ENCODE data around the gene AACS. TPM values are rescaled to one million over a fixed set of nuclear protein-coding genes. Genes with fewer than 3 reads are reported as not detected.
"Not testable (repeated sequence)": the region's sequence is repeated elsewhere in the genome, so short reads cannot be mapped to it uniquely, and the experiment has no call there.

The AACS gene
- total RNA-seq, 1 experiment from 2014 or later = 46.8 TPM

DNA sequence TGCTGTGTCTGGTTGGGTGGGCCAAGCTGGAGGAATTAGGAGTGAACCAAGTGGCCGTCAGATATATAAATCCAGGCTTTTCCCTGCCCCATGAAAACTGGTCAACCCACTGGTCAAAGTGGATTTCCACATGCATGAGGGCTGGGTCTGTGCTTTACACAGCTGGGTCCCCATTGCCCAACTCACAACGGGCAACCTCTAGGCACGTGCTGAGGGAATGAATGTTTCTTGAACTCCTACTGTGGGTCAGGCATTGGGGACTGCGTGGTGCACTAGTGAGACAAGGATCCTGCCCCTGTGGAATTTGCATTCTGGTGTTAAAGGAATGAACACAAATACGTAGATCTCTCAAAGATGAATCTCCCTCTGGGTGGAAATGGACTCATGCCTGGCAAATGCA, 7.5 kb upstream of the AACS start:
- no peak overlapping the region for H3K4me2 ChIP-seq
- no peak for DNase-seq
- H3K4me3 ChIP-seq = no peak overlapping the region
- no peak overlapping the region for H3K27ac ChIP-seq
- intact Hi-C loops (cut with micrococcal nuclease; ENCODE audit: unreplicated experiment) = no loop called here
- H2AFZ ChIP-seq = no peak overlapping the region
- no peaks in the 10 kb centered on the region for H3K27me3 ChIP-seq (ENCODE audit: insufficient read depth, low read depth)
- H3K4me1 ChIP-seq (replicated peaks; ENCODE audit: insufficient read depth) = no peaks in the 10 kb centered on the region
- no TSS peak for BruUV-seq (replicated peaks)
- no peaks in the 10 kb centered on the region for H3K36me3 ChIP-seq (ENCODE audit: low read depth)
- H3K9me2 ChIP-seq (ENCODE audit: insufficient read depth) = no peaks in the 10 kb centered on the region
- TF ChIP-seq, protein P1, sequence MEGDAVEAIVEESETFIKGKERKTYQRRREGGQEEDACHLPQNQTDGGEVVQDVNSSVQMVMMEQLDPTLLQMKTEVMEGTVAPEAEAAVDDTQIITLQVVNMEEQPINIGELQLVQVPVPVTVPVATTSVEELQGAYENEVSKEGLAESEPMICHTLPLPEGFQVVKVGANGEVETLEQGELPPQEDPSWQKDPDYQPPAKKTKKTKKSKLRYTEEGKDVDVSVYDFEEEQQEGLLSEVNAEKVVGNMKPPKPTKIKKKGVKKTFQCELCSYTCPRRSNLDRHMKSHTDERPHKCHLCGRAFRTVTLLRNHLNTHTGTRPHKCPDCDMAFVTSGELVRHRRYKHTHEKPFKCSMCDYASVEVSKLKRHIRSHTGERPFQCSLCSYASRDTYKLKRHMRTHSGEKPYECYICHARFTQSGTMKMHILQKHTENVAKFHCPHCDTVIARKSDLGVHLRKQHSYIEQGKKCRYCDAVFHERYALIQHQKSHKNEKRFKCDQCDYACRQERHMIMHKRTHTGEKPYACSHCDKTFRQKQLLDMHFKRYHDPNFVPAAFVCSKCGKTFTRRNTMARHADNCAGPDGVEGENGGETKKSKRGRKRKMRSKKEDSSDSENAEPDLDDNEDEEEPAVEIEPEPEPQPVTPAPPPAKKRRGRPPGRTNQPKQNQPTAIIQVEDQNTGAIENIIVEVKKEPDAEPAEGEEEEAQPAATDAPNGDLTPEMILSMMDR (conservative IDR thresholded peaks at IDR 0.05) = no peak
- no peak for TF ChIP-seq EZH2 (IDR thresholded peaks at IDR 0.05; ENCODE audit: low read depth)
- CTCF ChIA-PET = no interaction called here
- POLR2A ChIA-PET (ENCODE audit: unreplicated experiment) = no interaction called here
- no peaks in the 10 kb centered on the region for H3K79me2 ChIP-seq (ENCODE audit: low read depth)
- no peaks in the 10 kb centered on the region for H4K20me1 ChIP-seq (ENCODE audit: insufficient read depth)
- H3F3A ChIP-seq (ENCODE audit: insufficient read depth, low read depth) = no peaks in the 10 kb centered on the region
- no peaks in the 10 kb centered on the region for H3K9me3 ChIP-seq (ENCODE audit: insufficient read depth, low read depth)

DNA sequence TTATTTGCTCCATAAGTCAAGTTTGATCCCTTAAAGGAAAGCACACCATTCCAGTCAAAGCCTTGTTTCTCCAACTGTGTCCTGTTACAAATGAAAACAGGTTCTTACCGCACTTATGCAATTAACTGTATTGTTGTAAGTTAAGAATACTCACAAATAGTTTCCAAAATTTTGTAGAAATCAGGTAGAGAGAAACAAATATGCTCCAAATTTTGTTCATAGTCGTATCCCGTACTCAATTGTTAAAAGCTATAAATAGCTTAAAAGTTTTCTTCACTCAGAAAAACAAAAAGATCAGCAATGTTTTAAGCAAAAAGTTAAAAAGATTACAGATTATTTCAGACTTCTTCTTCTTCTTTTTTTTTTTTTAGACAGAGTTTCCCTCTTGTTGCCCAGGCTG, 4.0 kb upstream of the AACS start:
- Histone ChIP-seq H3K9me3 (ENCODE audit: insufficient read depth, low read depth) (no peaks in the 10 kb centered on the region), H3K36me3 (ENCODE audit: low read depth) (no peaks in the 10 kb centered on the region), H3K27ac (no peak overlapping the region), H3K4me2 (no peak overlapping the region), H3K9me2 (ENCODE audit: insufficient read depth) (no peaks in the 10 kb centered on the region), H2AFZ (no peak overlapping the region), H3K79me2 (ENCODE audit: low read depth) (peaks cover 8% of the 10 kb centered on the region), H3K4me3 (no peak overlapping the region), H3K27me3 (ENCODE audit: insufficient read depth, low read depth) (no peaks in the 10 kb centered on the region), H4K20me1 (ENCODE audit: insufficient read depth) (no peaks in the 10 kb centered on the region), H3F3A (ENCODE audit: insufficient read depth, low read depth) (no peaks in the 10 kb centered on the region), H3K4me1 (replicated peaks; ENCODE audit: insufficient read depth) (peaks cover 9% of the 10 kb centered on the region; the same call in 1 of the 2 replicates)
- ChIA-PET CTCF (no interaction called here), POLR2A (ENCODE audit: unreplicated experiment) (no interaction called here)
- BruUV-seq (replicated peaks) = no TSS peak
- DNase-seq = no peak
- intact Hi-C loops (cut with micrococcal nuclease; ENCODE audit: unreplicated experiment) = loop anchor here (10.0 kb wide), 1 partner anchor 66 kb away; the partner anchor contains the start of gene BRI3BP
- TF ChIP-seq EZH2 (IDR thresholded peaks at IDR 0.05; ENCODE audit: low read depth) = no peak
- TF ChIP-seq, protein P1 (conservative IDR thresholded peaks at IDR 0.05) = no peak

DNA sequence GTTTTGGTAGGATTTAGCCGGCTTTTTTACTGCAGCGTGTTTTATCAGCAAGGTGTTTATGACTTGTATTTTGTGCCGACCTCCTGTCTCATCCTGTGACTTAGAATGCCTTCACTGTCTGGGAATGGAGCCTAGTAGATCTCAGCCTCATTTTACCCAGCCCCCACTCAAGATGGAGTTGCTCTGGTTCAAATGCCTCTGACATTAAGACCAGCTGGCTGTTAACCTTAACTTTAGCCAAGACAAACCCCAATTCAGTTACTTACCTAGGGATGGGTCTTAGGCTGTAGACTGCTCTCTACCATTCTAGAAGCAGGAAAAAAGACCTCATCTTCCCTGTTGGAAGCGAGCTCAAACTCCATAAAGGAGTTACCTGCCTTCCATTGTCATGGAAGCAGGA, 1.7 kb upstream of the AACS start:
- H2AFZ ChIP-seq; H3F3A ChIP-seq (ENCODE audit: insufficient read depth, low read depth); H4K20me1 ChIP-seq (ENCODE audit: insufficient read depth); H3K4me2 ChIP-seq; DNase-seq; POLR2A ChIA-PET (ENCODE audit: unreplicated experiment); H3K4me3 ChIP-seq; H3K9me3 ChIP-seq (ENCODE audit: insufficient read depth, low read depth); BruUV-seq (replicated peaks); CTCF ChIA-PET; H3K9me2 ChIP-seq (ENCODE audit: insufficient read depth); H3K36me3 ChIP-seq (ENCODE audit: low read depth); H3K27ac ChIP-seq; H3K27me3 ChIP-seq (ENCODE audit: insufficient read depth, low read depth): not testable (repeated sequence)
- intact Hi-C loops (cut with micrococcal nuclease; ENCODE audit: unreplicated experiment) = loop anchor here (10.0 kb wide), 1 partner anchor 69 kb away; the partner anchor contains the start of gene BRI3BP
- Histone ChIP-seq H3K79me2 (ENCODE audit: low read depth) (peaks cover 19% of the 10 kb centered on the region), H3K4me1 (replicated peaks; ENCODE audit: insufficient read depth) (peaks cover 16% of the 10 kb centered on the region; the same call in 1 of the 2 replicates)

DNA sequence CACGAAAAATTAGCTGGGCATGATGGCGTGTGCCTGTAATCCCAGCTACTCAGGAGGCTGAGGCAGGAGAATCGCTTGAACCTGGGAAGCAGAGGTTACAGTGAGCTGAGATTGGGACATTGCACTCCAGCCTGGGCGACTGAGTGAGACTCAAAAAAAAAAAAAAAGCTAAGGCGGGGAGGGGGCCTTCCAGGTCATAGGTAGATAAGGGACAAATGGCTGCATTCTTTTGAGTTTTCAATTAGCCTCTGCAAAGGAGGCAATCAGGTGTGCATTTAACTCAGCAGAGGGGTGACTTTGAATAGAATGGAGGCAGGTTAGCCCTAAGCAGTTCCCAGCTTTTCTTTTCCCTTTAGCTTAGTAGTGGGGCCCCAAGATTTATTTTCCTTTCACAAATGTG, 743 bp upstream of the AACS start:
- H2AFZ ChIP-seq = peak overlapping the region; percentile 84; the same call in 1 of the 2 replicates
- H3K4me2 ChIP-seq = peak overlapping the region; percentile 95
- H3K9me2 ChIP-seq (ENCODE audit: insufficient read depth) = no peaks in the 10 kb centered on the region
- no peaks in the 10 kb centered on the region for H3F3A ChIP-seq (ENCODE audit: insufficient read depth, low read depth)
- no peaks in the 10 kb centered on the region for H3K27me3 ChIP-seq (ENCODE audit: insufficient read depth, low read depth)
- POLR2A ChIA-PET (ENCODE audit: unreplicated experiment) = interaction anchor here (0.6 to 0.7 kb wide), 2 partner anchors 70 to 1708 kb away, joined by 4 read pairs; no protein-coding TSS in a partner anchor
- TF ChIP-seq, protein P1 (conservative IDR thresholded peaks at IDR 0.05) = no peak
- no peak for TF ChIP-seq EZH2 (IDR thresholded peaks at IDR 0.05; ENCODE audit: low read depth)
- CTCF ChIA-PET = no interaction called here
- H3K79me2 ChIP-seq (ENCODE audit: low read depth) = peaks cover 19% of the 10 kb centered on the region
- H3K27ac ChIP-seq = no peak overlapping the region
- no peaks in the 10 kb centered on the region for H4K20me1 ChIP-seq (ENCODE audit: insufficient read depth)
- no TSS peak for BruUV-seq (replicated peaks)
- no peaks in the 10 kb centered on the region for H3K9me3 ChIP-seq (ENCODE audit: insufficient read depth, low read depth)
- peak overlapping the region; percentile 90 for H3K4me3 ChIP-seq
- DNase-seq = no peak
- intact Hi-C loops (cut with micrococcal nuclease; ENCODE audit: unreplicated experiment) = loop anchor here (10.0 kb wide), 1 partner anchor 70 kb away; the partner anchor contains the start of gene BRI3BP
- no peaks in the 10 kb centered on the region for H3K36me3 ChIP-seq (ENCODE audit: low read depth)
- peaks cover 16% of the 10 kb centered on the region; the same call in 1 of the 2 replicates for H3K4me1 ChIP-seq (replicated peaks; ENCODE audit: insufficient read depth)
